Measurements from ENCODE around the gene KANSL1.

The KANSL1 gene

DNA sequence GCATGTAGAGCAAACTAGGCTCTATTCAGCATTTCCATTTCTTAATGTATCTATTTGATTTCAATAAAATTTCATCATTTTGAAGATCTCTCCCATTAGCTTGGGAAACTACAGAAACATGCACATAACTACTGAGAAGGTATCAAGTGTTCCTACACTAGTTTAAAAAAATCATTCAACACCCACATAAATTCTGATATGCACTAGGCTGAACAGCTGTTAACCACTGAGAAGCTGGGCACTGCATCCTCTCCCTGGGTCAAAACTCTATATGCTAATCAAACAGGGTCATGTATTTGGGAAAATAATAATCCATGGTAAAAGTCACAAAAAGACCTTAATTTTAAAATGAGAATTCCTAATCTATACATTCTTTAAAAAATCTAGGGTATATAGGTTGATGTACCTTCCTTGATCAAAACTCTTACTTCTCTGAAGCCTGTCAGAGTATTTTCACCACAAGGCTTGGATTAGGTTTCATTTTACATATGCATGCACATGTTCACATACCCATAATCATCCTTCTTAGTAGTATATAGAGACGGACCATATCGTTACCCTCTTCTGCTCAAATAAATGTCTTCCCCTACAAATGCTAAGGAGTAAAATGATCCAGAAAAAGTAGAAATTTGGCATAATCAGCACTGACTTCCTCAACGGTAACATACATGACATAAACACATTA, 57.2 kb downstream of the KANSL1 start:
- TF ChIP-seq, protein P1, sequence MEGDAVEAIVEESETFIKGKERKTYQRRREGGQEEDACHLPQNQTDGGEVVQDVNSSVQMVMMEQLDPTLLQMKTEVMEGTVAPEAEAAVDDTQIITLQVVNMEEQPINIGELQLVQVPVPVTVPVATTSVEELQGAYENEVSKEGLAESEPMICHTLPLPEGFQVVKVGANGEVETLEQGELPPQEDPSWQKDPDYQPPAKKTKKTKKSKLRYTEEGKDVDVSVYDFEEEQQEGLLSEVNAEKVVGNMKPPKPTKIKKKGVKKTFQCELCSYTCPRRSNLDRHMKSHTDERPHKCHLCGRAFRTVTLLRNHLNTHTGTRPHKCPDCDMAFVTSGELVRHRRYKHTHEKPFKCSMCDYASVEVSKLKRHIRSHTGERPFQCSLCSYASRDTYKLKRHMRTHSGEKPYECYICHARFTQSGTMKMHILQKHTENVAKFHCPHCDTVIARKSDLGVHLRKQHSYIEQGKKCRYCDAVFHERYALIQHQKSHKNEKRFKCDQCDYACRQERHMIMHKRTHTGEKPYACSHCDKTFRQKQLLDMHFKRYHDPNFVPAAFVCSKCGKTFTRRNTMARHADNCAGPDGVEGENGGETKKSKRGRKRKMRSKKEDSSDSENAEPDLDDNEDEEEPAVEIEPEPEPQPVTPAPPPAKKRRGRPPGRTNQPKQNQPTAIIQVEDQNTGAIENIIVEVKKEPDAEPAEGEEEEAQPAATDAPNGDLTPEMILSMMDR (IDR thresholded peaks at IDR 0.05) = no peak
- Histone ChIP-seq H3K27ac (no peak overlapping the region), H3K4me3 (no peak overlapping the region)
- DNase-seq (ENCODE audit: low spot score) = no peak

DNA sequence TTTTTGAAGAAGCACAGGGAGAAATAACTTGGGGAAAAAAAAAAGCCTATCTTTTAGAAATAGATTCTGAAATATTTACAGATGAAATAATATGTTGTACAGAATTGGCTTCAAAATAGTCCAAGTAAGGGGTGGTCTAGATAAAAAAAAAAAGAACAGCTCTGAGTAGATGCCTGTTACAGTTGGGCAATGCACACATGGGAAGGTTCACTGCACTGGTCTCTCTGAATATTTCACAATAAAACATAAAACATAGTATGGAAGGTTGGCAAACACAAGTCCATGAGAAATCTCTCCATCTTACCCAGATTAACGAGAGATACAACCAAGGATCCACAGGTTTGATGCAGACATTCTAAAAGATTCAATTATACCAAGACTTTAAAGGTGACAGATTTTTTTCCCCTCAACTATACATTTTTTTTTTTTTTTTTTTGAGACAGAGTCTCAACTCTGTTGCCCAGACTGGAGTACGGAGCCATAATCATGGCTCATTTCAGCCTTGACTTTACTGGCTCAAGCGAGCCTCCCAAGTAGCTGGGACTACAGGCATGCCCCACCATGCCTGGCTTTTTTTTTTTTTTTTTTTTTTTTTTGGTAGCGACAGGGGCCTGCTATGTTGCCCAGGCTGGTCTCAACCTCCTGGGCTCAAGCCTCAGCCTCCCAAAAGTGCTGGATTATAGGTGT, 58.0 kb downstream of the KANSL1 start:
- H3K27ac ChIP-seq = no peak overlapping the region
- TF ChIP-seq, protein P1 (IDR thresholded peaks at IDR 0.05) = no peak
- H3K4me3 ChIP-seq = no peak overlapping the region
- DNase-seq (ENCODE audit: low spot score) = no peak

DNA sequence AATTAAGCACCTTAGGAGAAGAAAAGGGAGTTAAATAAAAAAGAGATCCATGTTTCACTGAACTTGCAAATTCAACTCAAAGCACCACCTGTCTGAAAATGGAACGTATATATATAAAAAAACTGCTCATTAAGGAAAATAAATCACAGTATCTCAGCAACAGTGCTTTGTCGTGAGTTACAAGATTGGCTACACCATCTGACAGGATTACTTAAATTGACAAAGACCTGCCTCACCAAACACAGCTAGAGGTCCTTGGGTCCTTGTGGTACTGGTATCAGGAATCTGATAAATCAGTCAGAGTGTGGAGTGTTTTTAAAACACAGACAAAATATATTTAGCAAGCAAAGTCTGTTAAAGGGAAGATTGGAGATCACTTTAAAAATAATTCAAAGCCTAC, 63.9 kb downstream of the KANSL1 start:
- DNase-seq (ENCODE audit: low spot score) = no peak
- Histone ChIP-seq H3K4me3 (no peak overlapping the region), H3K27ac (no peak overlapping the region)
- TF ChIP-seq, protein P1 (IDR thresholded peaks at IDR 0.05) = no peak

DNA sequence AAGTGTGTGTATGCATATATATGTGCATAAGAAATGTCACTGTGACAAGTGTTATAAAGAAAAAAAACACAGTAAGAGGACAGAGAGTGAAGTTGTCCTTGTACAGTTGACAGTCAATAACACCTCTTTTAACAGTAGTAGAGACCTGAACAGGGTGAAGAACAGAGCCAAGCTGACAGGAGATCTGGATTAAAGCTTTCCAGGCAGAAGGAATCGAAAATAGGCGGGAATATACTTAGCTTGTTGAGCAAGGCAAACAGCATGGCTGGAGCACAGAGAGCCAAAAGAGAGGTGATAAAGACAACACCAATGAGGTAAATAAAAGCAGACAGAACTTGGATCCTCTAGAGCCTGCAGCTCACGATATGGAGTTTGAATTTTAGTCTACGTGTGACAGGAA, 64.8 kb downstream of the KANSL1 start:
- Histone ChIP-seq H3K4me3 (no peak overlapping the region), H3K27ac (no peak overlapping the region)
- no peak for DNase-seq (ENCODE audit: low spot score)
- TF ChIP-seq, protein P1 (IDR thresholded peaks at IDR 0.05) = no peak

DNA sequence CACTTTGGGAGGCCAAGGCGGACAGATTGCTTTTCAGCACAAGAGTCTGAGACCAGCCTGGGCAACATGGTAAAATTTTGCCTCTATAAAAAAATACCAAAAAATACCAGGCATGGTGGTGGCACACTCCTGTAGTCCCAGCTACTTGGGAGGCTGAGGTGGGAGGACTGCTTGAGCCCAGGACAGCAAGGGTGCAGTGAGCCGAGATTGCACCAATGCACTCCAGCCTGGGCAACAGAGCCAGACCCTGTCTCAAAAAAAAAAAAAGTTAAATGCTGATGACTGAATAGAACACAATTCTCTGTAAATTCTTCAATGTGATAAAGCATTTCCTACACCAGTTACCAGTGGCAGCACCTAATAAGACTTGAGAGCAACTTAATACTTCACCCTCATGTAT, 65.7 kb downstream of the KANSL1 start:
- Histone ChIP-seq H3K27ac (no peak overlapping the region), H3K4me3 (no peak overlapping the region)
- no peak for DNase-seq (ENCODE audit: low spot score)
- TF ChIP-seq, protein P1 (IDR thresholded peaks at IDR 0.05) = no peak

DNA sequence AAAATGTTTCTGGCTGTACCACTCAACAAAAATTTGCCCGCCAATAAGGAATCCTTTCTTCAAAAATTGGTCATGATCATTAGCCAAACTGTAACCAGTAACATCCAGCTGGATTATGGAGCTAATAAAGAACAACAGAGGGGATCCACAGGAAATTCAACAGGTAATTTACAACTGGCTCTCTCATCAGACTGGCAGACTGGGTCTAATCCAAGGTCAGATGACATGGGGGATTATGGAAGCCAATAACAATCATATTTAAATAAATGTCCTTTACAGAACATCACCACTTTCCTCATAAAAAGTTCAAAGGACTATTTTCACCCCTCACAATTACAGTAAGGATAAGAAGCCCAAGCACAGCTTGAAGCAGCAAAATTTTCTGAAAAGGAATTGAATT, 66.4 kb downstream of the KANSL1 start:
- no peak overlapping the region for H3K4me3 ChIP-seq
- no peak for DNase-seq (ENCODE audit: low spot score)
- no peak overlapping the region for H3K27ac ChIP-seq
- TF ChIP-seq, protein P1 (IDR thresholded peaks at IDR 0.05) = no peak

DNA sequence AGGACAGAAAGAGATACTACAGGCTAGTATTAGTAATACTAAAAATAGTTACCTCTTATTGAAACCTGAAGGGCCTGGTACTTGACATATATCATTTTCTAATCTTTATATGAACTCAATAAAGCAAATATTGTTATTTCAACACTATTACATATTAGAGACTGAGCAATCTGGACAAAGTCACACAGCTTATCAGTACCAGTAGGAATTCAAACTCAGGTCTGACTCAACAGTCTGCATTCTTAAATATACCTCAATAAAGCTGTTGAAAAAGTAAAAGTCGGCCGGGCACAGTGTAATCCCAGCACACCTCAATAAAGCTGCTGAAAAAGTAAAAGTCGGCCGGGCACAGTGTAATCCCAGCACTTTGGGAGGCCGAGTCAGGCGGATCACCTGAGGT, 67.4 kb downstream of the KANSL1 start:
- Histone ChIP-seq H3K27ac (no peak overlapping the region), H3K4me3 (no peak overlapping the region)
- no peak for DNase-seq (ENCODE audit: low spot score)
- TF ChIP-seq, protein P1 (IDR thresholded peaks at IDR 0.05) = no peak

Data from coronary artery (tissue), 2 donors.